Effector memory CD4-positive, alpha-beta T cell (primary cell): ENCODE measurements around the gene BSCL2.
"Not testable (repeated sequence)": the region's sequence is repeated elsewhere in the genome, so short reads cannot be mapped to it uniquely, and the experiment has no call there.

ENCODE experiments used
- DNase-seq, 3 donors: peaks; one replicate each; pipeline ENCODE4 v3.0.0-alpha.2; 2020
- H3K27ac ChIP-seq: 2 replicates; pipeline ENCODE4 v1.7.0; 2013; ENCODE audit warnings: mild to moderate bottlenecking, low read length, moderate library complexity; ENCODE audit not compliant: insufficient read depth, poor library complexity, severe bottlenecking
- H3K27me3 ChIP-seq: replicated peaks from 2 replicates; pipeline ENCODE4 v1.7.0; 2013; ENCODE audit warnings: mild to moderate bottlenecking, low read length; ENCODE audit not compliant: insufficient read depth, control insufficient read depth, poor library complexity, severe bottlenecking
- H3K36me3 ChIP-seq: 2 replicates; pipeline ENCODE4 v1.7.0; 2013; ENCODE audit warnings: mild to moderate bottlenecking, low read length, moderate library complexity; ENCODE audit not compliant: control insufficient read depth, insufficient read depth
- H3K4me1 ChIP-seq: 2 replicates; pipeline ENCODE4 v1.7.0; 2013; ENCODE audit warnings: low read length, mild to moderate bottlenecking; ENCODE audit not compliant: control insufficient read depth, insufficient read depth, poor library complexity, severe bottlenecking
- H3K4me3 ChIP-seq: 2 replicates; pipeline ENCODE4 v1.7.0; 2013; ENCODE audit warnings: low read length, low read depth, mild to moderate bottlenecking; ENCODE audit not compliant: insufficient read depth, poor library complexity, severe bottlenecking
- H3K9me3 ChIP-seq: 2 replicates; pipeline ENCODE4 v1.7.0; 2013; ENCODE audit warnings: mild to moderate bottlenecking, low read length, moderate library complexity; ENCODE audit not compliant: control insufficient read depth

Gene BSCL2

DNA sequence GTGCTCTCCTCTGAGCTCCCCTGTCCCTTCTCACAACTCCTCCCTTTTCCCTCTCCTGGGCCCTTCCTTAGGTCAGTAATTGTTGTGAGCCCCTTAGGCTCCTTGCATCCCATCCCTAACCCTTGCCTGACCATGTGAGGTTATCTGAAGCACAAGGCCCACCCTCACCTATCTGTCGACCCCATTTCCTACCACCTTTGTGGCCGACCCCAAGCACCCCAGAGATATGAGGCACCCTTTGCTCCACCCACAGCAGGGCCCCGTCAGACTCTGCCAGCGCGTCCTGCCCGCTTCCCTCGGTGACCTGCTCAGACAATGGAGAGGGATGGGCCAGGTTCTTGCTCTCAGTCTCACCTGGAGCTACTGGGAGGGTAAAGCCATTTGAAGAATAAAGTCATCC is 1.6 kb upstream of the BSCL2 start:
- Histone ChIP-seq H3K4me3 (peak overlapping the region; percentile 70), H3K27ac (peak overlapping the region; percentile 95), H3K27me3 (no peaks in the 10 kb centered on the region), H3K36me3 (peaks cover 9% of the 10 kb centered on the region), H3K9me3 (no peaks in the 10 kb centered on the region), H3K4me1 (peaks cover 32% of the 10 kb centered on the region)
- peak; percentile 7 to 32 (median 27) for DNase-seq

DNA sequence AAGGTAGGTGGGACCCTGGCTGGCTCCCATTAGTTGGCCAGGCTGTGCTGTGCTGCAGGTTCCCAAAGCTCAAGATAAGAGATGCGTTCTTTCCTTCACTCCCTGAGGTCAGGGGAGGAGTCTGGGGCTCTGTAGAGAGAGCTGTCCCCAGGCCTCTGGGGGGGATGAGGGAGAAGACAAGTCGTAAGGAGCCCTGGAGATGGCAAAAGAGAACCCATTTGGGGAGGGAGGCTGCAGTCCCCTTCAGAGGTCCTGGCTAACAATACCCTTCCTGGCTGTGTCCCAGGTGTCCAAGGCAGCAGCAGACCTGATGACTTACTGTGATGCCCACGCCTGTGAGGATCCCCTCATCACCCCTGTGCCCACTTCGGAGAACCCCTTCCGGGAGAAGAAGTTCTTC is 1.2 kb upstream of the BSCL2 start:
- no peaks in the 10 kb centered on the region for H3K9me3 ChIP-seq
- H3K27ac ChIP-seq: peak overlapping the region; percentile 95
- peak overlapping the region; percentile 70 for H3K4me3 ChIP-seq
- peaks cover 32% of the 10 kb centered on the region for H3K4me1 ChIP-seq
- DNase-seq: no peak
- peaks cover 5% of the 10 kb centered on the region for H3K36me3 ChIP-seq
- H3K27me3 ChIP-seq: no peaks in the 10 kb centered on the region

DNA sequence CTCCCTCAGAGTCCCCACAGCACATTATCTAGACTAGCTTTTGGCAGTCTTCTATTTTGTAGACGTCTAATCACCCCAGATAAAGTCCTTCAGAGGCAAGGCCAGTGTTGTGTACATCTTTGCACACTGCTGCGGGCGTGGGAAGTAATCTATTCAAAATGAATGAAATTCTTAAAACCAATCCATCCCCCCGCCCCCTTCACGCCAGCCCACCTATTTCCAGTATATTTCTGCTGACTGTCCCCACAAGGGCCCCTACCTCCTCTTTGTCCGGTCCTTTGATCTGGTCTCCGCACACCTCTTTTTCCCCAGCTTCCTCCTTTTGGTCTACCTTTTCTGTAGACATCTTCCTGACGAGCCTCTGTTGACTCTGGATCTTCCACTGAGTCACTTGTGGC is 375 bp downstream of the BSCL2 start:
- H3K4me1 ChIP-seq: peaks cover 32% of the 10 kb centered on the region
- H3K36me3 ChIP-seq: no peaks in the 10 kb centered on the region
- no peak for DNase-seq
- H3K9me3 ChIP-seq: no peaks in the 10 kb centered on the region
- H3K27ac ChIP-seq: no peak overlapping the region
- H3K27me3 ChIP-seq: no peaks in the 10 kb centered on the region
- H3K4me3 ChIP-seq: no peak overlapping the region

GRCh38 chr11:62705880-62706849 is 1.1 kb downstream of the BSCL2 start:
- peak; percentile 90 to 95 (median 93) for DNase-seq
- Histone ChIP-seq H3K27ac (peak overlapping the region; percentile 86), H3K36me3 (no peaks in the 10 kb centered on the region), H3K9me3 (no peaks in the 10 kb centered on the region), H3K27me3 (no peaks in the 10 kb centered on the region), H3K4me1 (peaks cover 32% of the 10 kb centered on the region), H3K4me3 (peak overlapping the region; percentile 86)

DNA sequence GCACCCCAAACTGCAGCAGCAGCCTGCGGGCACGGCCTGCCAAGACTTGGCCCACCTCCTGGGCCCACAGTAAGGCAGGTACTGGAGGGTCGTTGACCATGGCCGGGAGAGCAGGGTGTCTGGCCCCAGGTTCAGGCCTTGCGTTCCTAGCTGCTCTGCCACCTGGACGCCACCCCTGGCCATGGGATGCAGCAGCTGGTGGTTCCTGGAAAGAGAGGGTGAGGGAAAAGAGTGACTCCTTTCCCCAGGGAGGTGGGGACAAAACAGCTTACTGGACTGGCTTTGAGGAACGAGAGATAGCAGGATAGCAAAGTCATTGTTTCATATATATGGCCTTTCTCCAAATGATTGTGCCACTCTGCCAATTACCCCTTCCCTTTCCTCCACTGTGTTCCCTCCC is 1.8 kb downstream of the BSCL2 start:
- no peaks in the 10 kb centered on the region for H3K9me3 ChIP-seq
- H3K27ac ChIP-seq: peak overlapping the region; percentile 86
- no peak for DNase-seq
- H3K36me3 ChIP-seq: no peaks in the 10 kb centered on the region
- no peaks in the 10 kb centered on the region for H3K27me3 ChIP-seq
- peak overlapping the region; percentile 86 for H3K4me3 ChIP-seq
- peaks cover 30% of the 10 kb centered on the region for H3K4me1 ChIP-seq

GRCh38 chr11:62703921-62704320 is 3.3 kb downstream of the BSCL2 start:
- peaks cover 23% of the 10 kb centered on the region for H3K4me1 ChIP-seq
- not testable (repeated sequence) for DNase-seq, H3K4me3 ChIP-seq

GRCh38 chr11:62702246-62702645 is 5.0 kb downstream of the BSCL2 start:
- Histone ChIP-seq H3K36me3 (no peaks in the 10 kb centered on the region), H3K4me3 (no peak overlapping the region), H3K4me1 (peaks cover 16% of the 10 kb centered on the region), H3K9me3 (no peaks in the 10 kb centered on the region), H3K27me3 (no peaks in the 10 kb centered on the region), H3K27ac (no peak overlapping the region)
- DNase-seq: no peak

More at GRCh38 chr11:62703921-62704320, 3.3 kb downstream of the BSCL2 start:
- not testable (repeated sequence) for H3K27ac ChIP-seq, H3K36me3 ChIP-seq, H3K9me3 ChIP-seq, H3K27me3 ChIP-seq

GRCh38 chr11:62694455-62695167 is 12.6 kb downstream of the BSCL2 start:
- Histone ChIP-seq H3K9me3 (no peaks in the 10 kb centered on the region), H3K4me3 (no peak overlapping the region), H3K36me3 (peaks cover 7% of the 10 kb centered on the region), H3K4me1 (no peaks in the 10 kb centered on the region), H3K27me3 (no peaks in the 10 kb centered on the region), H3K27ac (no peak overlapping the region)
- DNase-seq: peak; percentile 55 to 69 (median 60)

DNA sequence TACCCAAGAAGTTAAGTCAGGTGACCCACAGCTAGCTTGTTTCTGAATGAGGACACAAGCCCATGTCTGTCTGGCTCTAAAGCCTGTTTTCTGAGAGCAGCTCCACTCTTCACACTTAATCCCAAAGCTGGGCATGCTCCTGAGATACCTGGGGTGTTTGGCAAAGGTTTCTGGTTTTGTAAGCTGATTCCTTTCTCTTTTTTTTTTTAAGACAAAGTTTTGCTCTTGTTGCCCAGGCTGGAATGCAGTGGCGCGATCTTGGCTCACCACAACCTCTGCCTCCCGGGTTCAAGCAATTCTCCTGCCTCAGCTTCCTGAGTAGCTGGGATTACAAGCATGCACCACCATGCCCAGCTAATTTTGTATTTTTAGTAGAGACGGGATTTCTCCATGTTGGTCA is 13.6 kb downstream of the BSCL2 start:
- H3K4me1 ChIP-seq, H3K9me3 ChIP-seq, H3K27ac ChIP-seq, H3K27me3 ChIP-seq, H3K36me3 ChIP-seq, DNase-seq, H3K4me3 ChIP-seq: not testable (repeated sequence)
